GM12801 (cell line): ENCODE measurements around the gene TBX1.

Experiments used
- TF ChIP-seq, protein P1 (sequence below): IDR thresholded peaks from one replicate; pipeline ENCODE4 v1.5.1; 2011; ENCODE audit warnings: control low read depth; ENCODE audit not compliant: insufficient read length; ENCODE audit errors: extremely low read depth

Gene TBX1

DNA sequence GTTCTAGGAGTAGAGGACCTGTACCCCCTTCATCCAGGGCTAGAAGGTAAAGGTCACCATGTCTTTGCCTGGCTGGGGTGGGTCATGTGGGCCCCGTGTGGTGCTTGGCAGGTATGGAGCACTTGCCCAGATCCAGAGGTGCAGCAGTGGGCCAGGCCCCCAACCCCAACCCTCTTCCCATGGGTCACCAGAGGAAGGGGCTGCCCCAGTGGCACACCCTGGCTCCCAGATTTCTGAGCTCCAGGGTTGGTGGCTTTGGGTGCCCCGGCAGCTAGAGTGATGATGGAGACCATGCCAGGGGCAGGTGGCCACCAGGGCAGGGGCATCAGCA lies 39.6 kb upstream of the TBX1 start:
- TF ChIP-seq, protein P1, sequence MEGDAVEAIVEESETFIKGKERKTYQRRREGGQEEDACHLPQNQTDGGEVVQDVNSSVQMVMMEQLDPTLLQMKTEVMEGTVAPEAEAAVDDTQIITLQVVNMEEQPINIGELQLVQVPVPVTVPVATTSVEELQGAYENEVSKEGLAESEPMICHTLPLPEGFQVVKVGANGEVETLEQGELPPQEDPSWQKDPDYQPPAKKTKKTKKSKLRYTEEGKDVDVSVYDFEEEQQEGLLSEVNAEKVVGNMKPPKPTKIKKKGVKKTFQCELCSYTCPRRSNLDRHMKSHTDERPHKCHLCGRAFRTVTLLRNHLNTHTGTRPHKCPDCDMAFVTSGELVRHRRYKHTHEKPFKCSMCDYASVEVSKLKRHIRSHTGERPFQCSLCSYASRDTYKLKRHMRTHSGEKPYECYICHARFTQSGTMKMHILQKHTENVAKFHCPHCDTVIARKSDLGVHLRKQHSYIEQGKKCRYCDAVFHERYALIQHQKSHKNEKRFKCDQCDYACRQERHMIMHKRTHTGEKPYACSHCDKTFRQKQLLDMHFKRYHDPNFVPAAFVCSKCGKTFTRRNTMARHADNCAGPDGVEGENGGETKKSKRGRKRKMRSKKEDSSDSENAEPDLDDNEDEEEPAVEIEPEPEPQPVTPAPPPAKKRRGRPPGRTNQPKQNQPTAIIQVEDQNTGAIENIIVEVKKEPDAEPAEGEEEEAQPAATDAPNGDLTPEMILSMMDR = no peak

DNA sequence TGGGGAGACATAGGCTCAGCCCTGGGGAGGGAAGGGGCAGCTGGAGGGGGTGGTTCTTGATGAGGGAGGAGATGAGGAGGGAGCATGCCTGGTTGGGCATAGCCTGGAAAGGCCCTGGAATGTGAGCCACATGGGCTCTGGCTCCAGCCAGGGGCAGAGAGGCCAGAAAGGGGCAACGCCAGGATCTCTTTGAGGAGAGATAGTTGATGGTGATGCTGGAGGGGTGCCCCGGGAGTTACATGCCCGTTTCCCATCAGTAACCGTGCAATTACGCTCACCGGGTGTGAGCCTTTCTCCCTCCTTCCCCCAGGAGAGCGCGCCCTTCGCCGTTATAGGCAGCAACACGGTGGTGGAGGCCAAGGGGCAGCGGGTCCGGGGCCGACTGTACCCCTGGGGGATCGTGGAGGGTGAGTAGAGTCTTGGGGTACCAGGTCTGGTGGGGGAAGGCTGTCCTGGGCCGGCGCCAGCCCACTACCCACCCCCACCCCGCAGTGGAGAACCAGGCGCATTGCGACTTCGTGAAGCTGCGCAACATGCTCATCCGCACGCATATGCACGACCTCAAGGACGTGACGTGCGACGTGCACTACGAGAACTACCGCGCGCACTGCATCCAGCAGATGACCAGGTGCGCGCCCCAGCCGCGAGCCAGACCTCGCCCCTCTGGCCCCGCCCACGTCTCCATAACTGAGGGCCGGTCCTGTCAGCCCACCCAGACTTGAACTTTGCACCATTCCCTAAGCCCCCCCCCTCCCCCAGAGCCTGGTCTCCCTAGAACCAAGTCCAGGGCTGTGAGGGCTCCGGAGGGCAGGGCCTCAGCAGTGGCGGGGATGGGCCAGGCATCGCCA lies 39.0 kb upstream of the TBX1 start:
- TF ChIP-seq, protein P1 = no peak

DNA sequence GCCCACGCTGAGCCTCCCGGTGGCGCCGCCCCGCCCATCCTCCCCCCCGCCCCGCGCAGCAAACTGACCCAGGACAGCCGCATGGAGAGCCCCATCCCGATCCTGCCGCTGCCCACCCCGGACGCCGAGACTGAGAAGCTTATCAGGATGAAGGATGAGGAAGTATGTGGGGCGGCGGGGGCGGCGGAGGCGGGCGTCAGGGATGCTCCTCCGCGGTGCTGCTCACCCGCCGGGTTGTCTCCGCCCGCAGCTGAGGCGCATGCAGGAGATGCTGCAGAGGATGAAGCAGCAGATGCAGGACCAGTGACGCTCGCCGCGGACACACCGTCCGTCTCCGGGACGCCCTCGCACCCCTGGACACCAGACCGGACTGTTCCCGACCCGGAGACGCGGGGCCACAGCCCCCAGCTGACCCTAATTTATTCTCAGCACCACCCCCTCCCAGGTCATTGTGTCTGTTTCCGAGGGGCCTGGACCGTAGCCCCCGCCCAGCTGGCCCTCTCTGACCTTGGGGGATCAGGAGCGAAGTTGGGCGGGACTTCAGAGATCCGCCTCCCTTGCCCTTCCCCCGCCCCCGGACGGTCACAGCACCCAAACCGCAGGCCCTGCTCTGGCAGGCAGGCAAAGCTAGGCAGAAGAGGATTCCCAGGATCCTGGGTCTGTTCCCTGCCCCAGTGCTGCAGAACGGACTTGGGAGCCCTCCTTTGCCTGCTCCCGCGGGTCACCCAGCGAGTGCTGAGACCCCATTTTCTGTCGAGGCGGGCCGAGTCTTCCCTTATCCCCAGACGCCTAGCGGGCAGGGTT lies 38.2 kb upstream of the TBX1 start:
- TF ChIP-seq, protein P1 = no peak

DNA sequence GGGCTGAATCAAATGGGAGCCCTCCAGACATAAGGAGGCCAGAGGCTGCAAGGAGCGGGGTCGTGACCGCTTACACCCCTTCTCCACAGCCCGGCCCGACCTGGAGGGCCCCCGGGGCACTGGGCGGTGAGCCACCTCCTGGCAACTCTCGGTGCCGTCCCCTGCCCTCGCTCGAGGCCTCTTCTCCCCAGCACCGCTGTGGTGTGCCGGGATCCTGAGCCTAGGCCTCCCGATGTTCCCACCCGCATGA lies 37.7 kb upstream of the TBX1 start:
- TF ChIP-seq, protein P1 = no peak

DNA sequence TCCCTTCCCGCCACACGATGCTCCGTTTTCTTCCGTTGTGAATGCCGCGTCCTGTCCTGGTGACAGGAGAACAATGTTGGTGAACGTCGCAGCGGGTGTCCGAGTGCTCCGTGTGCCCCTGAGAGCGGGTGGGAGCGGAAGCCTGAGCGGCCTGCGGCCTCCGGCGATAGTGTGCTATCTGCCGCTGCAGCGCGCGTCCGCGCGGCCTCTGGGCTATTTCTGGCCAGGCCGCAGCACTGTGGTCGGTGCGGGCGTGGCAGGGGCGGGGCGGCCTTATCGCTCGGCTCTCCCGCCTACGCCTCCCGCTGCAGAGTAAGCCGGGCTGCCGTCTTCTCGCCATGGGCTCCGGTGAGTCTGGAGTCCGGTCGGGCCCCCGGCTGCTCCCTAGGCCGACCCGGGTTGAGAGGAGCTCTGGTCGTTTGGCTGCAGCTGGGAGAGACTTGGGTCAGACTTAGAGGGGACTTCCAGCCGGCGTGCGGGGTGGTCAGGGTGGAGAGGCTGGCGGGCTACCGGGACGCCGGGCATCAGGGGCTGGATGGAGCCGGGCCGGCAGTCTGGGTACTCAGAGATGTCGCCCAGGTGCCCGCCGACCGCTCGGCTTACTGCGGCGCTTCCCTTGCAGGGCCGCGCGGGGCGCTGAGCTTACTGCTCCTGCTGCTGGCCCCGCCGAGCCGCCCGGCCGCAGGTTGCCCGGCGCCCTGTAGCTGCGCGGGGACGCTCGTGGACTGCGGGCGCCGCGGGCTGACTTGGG lies 37.2 kb upstream of the TBX1 start, which contains the start of gene GP1BB:
GP1BB (plus strand) TSS at position 308 of the 751 bp plus-strand sequence; CDS start at position 339, 31 bp downstream.
- TF ChIP-seq, protein P1 = no peak

DNA sequence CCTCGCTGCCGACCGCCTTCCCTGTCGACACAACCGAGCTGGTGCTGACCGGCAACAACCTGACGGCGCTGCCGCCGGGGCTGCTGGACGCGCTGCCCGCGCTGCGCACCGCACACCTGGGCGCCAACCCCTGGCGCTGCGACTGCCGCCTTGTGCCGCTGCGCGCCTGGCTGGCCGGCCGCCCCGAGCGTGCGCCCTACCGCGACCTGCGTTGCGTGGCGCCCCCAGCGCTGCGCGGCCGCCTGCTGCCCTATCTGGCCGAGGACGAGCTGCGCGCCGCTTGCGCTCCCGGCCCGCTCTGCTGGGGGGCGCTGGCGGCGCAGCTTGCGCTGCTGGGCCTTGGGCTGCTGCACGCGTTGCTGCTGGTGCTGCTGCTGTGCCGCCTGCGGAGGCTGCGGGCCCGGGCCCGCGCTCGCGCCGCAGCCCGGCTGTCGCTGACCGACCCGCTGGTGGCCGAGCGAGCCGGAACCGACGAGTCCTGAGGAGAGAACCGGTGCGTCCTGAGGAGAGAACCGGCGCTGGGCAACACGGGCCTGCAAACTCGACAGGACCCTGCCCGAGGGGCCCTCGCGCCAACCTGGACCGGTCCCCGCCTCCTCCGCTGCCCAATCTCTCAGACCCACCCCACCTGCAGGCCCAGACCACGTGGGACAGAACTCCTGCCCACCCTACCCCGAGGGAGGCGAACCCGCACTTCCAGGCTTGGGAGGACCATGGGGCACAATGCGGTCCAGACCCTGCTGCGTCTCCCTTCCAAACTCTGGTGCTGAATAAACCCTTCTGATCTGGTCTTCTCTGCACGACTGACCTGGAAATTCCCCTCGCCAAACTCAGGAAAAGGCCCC lies 36.4 kb upstream of the TBX1 start:
- TF ChIP-seq, protein P1 = no peak
